ENCODE results near the gene PAIP2.

PAIP2 gene

DNA sequence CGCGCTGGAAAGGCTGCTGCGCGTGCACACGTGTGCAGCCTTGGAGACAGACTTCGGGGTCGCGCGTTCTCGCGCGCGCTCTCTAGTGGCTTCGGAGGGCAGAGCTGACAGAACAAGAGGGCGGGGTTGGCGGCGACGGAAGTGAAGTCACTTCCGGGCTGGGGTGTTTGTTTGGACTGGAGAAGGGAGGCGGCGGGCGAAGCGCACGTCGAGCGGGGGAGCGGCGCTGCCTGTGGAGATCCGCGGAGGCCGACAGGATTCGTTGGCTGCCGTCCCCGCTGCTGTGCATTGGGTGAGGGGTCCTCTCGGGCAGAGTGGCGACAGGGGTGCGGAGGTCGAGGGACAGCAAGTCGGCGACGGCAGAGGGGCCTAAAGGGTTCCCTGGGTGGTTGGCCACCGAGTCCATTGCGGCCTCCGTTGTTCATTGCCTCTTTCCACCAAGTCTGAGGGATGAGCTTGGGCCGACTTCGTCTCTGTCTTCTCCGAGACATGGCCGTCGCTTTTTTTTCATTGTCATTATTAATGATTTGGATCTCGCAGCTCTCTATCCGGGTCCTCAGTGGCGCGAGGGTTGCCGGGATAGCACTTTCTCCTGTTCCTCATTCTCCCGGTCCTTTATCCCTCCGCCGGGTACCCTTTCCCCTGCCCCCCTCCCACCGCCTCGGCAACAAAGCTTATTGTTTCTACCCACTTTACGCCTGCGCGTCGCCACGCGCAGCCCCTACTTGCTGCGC is at the start of gene PAIP2:
Gene PAIP2 (plus strand): TSS at position 166 of the 734 bp plus-strand sequence. CDS start 21,931 bp downstream, outside the sequence.
- Histone ChIP-seq H3K4me3 (ENCODE audit: low read depth in 1 of 5, low read length in 5 of 5) (peak within 1 kb of the TSS; percentile 95 to 99 (median 97)), H3K4me1 (ENCODE audit: control insufficient read depth in 5 of 5, insufficient read depth in 5 of 5, low read length in 5 of 5) (peaks cover 4 to 36% (median 30%) of the 10 kb centered on the region in 5 donors), H3K9me3 (ENCODE audit: control insufficient read depth in 5 of 5, low read length in 5 of 5) (no peaks in the 10 kb centered on the region), H3K27me3 (ENCODE audit: control insufficient read depth in 5 of 5, insufficient read depth in 4 of 5, low read length in 5 of 5) (no peaks in the 10 kb centered on the region), H3K9ac (ENCODE audit: low read length in 5 of 5) (peak within 1 kb of the TSS; percentile 87 to 97 (median 95)), H3K36me3 (ENCODE audit: control insufficient read depth in 5 of 5, insufficient read depth in 5 of 5, low read length in 5 of 5) (peaks cover 0 to 3% (median 0%) of the 10 kb centered on the region in 5 donors), H3K27ac (ENCODE audit: low read depth, low read length) (peak within 1 kb of the TSS; percentile 99)

DNA sequence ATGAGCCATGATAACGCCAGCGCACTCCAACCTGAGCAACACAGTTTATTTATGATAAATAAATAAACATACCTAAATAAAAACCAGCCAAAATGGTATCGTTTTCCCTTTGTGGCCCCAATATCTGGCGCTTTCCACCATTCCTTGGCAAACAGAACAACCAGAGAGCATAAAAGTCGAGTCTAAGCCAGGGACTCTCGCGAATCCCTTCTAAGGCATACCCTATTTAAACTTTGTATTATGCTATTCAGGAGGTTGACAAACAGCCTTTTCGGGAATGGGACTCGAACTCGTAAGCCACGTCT is 48.5 kb upstream of the PAIP2 start:
- peak overlapping the region in 4 of 5 donors; percentile 77 to 98 (median 88) for H3K9ac ChIP-seq (ENCODE audit: low read length in 5 of 5)
- H3K4me1 ChIP-seq (ENCODE audit: control insufficient read depth in 5 of 5, insufficient read depth in 5 of 5, low read length in 5 of 5), result peaks cover 3 to 39% (median 37%) of the 10 kb centered on the region in 5 donors
- no peaks in the 10 kb centered on the region for H3K9me3 ChIP-seq (ENCODE audit: control insufficient read depth in 5 of 5, low read length in 5 of 5)
- H3K4me3 ChIP-seq (ENCODE audit: low read depth in 1 of 5, low read length in 5 of 5), result peak overlapping the region; percentile 76 to 99 (median 92)
- no peaks in the 10 kb centered on the region for H3K27me3 ChIP-seq (ENCODE audit: control insufficient read depth in 5 of 5, insufficient read depth in 4 of 5, low read length in 5 of 5)
- H3K27ac ChIP-seq (ENCODE audit: low read depth, low read length), result peak overlapping the region; percentile 99
- no peaks in the 10 kb centered on the region for H3K36me3 ChIP-seq (ENCODE audit: control insufficient read depth in 5 of 5, insufficient read depth in 5 of 5, low read length in 5 of 5)

DNA sequence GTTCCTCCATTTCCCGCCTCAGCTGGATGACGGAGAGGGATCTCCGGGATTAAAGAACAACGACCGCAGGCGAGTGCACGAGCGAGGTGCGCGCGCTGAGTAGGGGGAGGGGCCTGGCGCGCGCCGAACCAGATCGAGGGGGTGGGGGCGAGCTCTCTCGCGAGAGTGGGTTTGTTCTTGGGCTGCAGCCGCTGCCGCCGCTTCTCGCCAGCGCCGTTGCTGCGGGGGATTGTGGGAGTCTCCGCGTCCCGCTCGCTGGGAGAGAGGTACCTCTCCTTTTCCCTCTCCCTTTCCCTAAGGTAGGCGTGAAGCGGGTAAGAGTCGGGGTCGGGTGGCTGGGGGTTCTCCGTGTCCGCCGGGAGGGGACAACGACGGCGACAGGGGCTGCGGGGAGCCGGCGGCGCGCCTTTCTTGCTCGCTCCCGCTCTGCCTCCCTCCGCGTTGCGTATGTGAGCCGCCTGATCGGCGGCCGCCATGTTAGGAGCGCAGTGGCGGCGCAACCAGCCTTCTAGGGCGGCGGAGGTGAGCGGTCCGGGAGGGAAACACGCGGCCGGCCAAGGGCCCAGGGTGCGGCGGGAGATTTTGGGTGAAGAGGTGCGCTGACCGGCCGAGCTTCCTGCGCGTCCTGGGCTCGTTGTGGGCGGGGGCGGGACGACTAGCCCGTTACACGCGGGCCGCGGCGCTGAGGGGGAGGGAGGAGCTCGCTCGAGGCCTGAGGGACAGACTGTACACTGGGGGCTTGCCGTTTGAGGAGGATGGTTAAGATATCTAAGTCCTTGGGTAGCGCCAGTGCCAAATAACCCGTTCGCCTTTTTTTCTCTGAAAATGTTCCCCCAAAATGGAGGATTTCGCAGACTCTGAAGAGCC is 47.9 kb upstream of the PAIP2 start, which contains the start of gene MATR3:
Gene MATR3 (plus strand): TSS at position 234 of the 867 bp plus-strand sequence. CDS start 13,676 bp downstream, outside the sequence.
- peak within 1 kb of the TSS; percentile 99 for H3K27ac ChIP-seq (ENCODE audit: low read depth, low read length)

DNA sequence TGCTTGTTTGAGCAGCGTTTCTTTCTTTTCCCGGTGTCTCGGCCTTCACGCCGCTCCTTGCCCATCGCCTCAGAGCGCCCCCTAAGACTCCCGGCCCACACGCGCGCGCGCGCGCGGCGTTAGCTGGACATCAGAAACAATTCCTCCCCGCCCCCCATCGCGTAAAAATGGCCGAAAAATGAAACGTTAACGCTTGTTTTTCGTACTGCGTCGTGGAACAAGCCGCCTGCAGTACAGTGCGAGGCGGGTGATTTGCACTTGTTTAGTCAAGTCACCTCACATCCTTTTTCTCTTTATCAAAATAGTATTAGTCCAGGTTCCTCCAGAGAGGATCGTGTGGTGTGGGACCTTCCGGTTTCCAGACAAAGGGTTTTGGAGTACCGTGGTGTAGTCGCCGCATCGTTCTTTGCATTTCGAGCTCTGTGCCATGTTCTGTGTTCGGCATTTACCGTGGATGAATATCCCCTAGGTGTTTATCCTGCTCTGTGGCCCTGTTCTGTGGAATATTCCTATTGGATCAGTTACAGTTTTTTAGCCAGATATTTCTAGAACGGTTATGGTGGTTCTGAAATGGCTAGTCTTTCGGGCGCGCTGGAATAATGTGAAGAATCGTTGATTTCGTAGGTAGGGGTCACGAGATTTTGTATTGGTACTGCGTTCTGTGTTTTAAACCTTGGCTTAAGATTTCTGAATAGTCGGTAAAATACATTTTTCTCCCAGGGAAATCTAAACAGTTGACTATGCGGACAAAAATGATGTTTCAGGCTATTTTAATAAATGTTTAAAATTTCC is 47.1 kb upstream of the PAIP2 start:
- H3K27ac ChIP-seq (ENCODE audit: low read depth, low read length), result peak overlapping the region; percentile 99
- H3K4me1 ChIP-seq (ENCODE audit: control insufficient read depth in 5 of 5, insufficient read depth in 5 of 5, low read length in 5 of 5), result peaks cover 5 to 53% (median 50%) of the 10 kb centered on the region in 5 donors
- H3K9ac ChIP-seq (ENCODE audit: low read length in 5 of 5), result peak overlapping the region; percentile 77 to 98 (median 92)
- H3K9me3 ChIP-seq (ENCODE audit: control insufficient read depth in 5 of 5, low read length in 5 of 5), result no peaks in the 10 kb centered on the region
- peak overlapping the region; percentile 84 to 99 (median 97) for H3K4me3 ChIP-seq (ENCODE audit: low read depth in 1 of 5, low read length in 5 of 5)
- no peaks in the 10 kb centered on the region for H3K36me3 ChIP-seq (ENCODE audit: control insufficient read depth in 5 of 5, insufficient read depth in 5 of 5, low read length in 5 of 5)
- H3K27me3 ChIP-seq (ENCODE audit: control insufficient read depth in 5 of 5, insufficient read depth in 4 of 5, low read length in 5 of 5), result no peaks in the 10 kb centered on the region

More for the DNA sequence above, 47.9 kb upstream of the PAIP2 start, which contains the start of gene MATR3:
- H3K36me3 ChIP-seq (ENCODE audit: control insufficient read depth in 5 of 5, insufficient read depth in 5 of 5, low read length in 5 of 5), result no peaks in the 10 kb centered on the region
- no peaks in the 10 kb centered on the region for H3K9me3 ChIP-seq (ENCODE audit: control insufficient read depth in 5 of 5, low read length in 5 of 5)
- peaks cover 3 to 45% (median 42%) of the 10 kb centered on the region in 5 donors for H3K4me1 ChIP-seq (ENCODE audit: control insufficient read depth in 5 of 5, insufficient read depth in 5 of 5, low read length in 5 of 5)
- H3K27me3 ChIP-seq (ENCODE audit: control insufficient read depth in 5 of 5, insufficient read depth in 4 of 5, low read length in 5 of 5), result no peaks in the 10 kb centered on the region
- H3K4me3 ChIP-seq (ENCODE audit: low read depth in 1 of 5, low read length in 5 of 5), result peak within 1 kb of the TSS; percentile 84 to 99 (median 97)
- H3K9ac ChIP-seq (ENCODE audit: low read length in 5 of 5), result peak within 1 kb of the TSS; percentile 77 to 98 (median 92)

DNA sequence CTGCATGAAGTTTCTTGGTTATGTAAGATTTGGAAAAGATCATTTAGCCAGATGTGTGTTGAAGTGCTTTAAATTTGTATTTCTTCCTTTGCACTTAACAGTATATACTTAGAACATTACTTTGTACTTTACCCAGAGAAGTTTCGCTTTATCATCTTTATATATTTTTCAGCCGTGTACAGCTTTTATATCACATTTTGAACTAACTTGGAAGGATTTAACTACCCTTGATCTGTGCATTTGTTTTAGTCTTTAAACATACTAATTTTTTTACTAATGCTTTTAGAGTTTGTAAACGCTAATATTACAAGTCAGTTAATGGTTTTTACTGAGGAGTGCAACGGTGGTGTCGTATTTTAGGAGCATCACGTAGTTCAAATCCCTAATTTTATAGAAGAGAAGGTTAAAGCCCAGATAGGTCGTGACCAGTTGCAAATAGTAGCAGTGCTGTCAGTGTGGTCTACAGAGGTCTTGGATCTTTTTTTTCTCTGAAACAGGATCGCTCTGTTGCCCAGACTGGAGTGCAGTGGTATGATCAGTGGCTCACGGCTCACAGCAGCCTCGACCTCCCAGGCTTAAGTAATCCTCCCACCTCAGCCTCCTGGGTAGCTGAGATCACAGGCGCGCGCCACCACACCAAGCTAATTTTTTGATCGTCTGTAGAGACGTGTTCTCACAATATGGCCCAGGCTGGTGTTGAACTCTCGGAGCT is 46.2 kb upstream of the PAIP2 start:
- Histone ChIP-seq H3K9me3 (ENCODE audit: control insufficient read depth in 5 of 5, low read length in 5 of 5) (no peaks in the 10 kb centered on the region), H3K27me3 (ENCODE audit: control insufficient read depth in 5 of 5, insufficient read depth in 4 of 5, low read length in 5 of 5) (no peaks in the 10 kb centered on the region), H3K9ac (ENCODE audit: low read length in 5 of 5) (peak overlapping the region; percentile 77 to 98 (median 92)), H3K27ac (ENCODE audit: low read depth, low read length) (peak overlapping the region; percentile 99), H3K36me3 (ENCODE audit: control insufficient read depth in 5 of 5, insufficient read depth in 5 of 5, low read length in 5 of 5) (no peaks in the 10 kb centered on the region), H3K4me3 (ENCODE audit: low read depth in 1 of 5, low read length in 5 of 5) (peak overlapping the region; percentile 84 to 99 (median 97)), H3K4me1 (ENCODE audit: control insufficient read depth in 5 of 5, insufficient read depth in 5 of 5, low read length in 5 of 5) (peaks cover 5 to 59% (median 57%) of the 10 kb centered on the region in 5 donors)

GRCh38 chr5:139296198-139296597 is 45.5 kb upstream of the PAIP2 start:
- Histone ChIP-seq H3K4me1 (ENCODE audit: control insufficient read depth in 5 of 5, insufficient read depth in 5 of 5, low read length in 5 of 5) (peaks cover 5 to 61% (median 58%) of the 10 kb centered on the region in 5 donors), H3K4me3 (ENCODE audit: low read depth in 1 of 5, low read length in 5 of 5) (peak overlapping the region in 2 of 5 donors; percentile 97 to 99), H3K27me3 (ENCODE audit: control insufficient read depth in 5 of 5, insufficient read depth in 4 of 5, low read length in 5 of 5) (no peaks in the 10 kb centered on the region), H3K27ac (ENCODE audit: low read depth, low read length) (peak overlapping the region; percentile 99), H3K9ac (ENCODE audit: low read length in 5 of 5) (peak overlapping the region in 1 of 5 donors; percentile 96), H3K9me3 (ENCODE audit: control insufficient read depth in 5 of 5, low read length in 5 of 5) (no peaks in the 10 kb centered on the region), H3K36me3 (ENCODE audit: control insufficient read depth in 5 of 5, insufficient read depth in 5 of 5, low read length in 5 of 5) (no peaks in the 10 kb centered on the region)

GRCh38 chr5:139296862-139297326 is 44.8 kb upstream of the PAIP2 start:
- Histone ChIP-seq H3K9me3 (ENCODE audit: control insufficient read depth in 5 of 5, low read length in 5 of 5) (no peaks in the 10 kb centered on the region), H3K27me3 (ENCODE audit: control insufficient read depth in 5 of 5, insufficient read depth in 4 of 5, low read length in 5 of 5) (no peaks in the 10 kb centered on the region), H3K4me3 (ENCODE audit: low read depth in 1 of 5, low read length in 5 of 5) (no peak overlapping the region), H3K9ac (ENCODE audit: low read length in 5 of 5) (no peak overlapping the region), H3K27ac (ENCODE audit: low read depth, low read length) (peak overlapping the region; percentile 99), H3K4me1 (ENCODE audit: control insufficient read depth in 5 of 5, insufficient read depth in 5 of 5, low read length in 5 of 5) (peaks cover 5 to 62% (median 60%) of the 10 kb centered on the region in 5 donors), H3K36me3 (ENCODE audit: control insufficient read depth in 5 of 5, insufficient read depth in 5 of 5, low read length in 5 of 5) (peaks cover 0 to 2% (median 0%) of the 10 kb centered on the region in 5 donors)

DNA sequence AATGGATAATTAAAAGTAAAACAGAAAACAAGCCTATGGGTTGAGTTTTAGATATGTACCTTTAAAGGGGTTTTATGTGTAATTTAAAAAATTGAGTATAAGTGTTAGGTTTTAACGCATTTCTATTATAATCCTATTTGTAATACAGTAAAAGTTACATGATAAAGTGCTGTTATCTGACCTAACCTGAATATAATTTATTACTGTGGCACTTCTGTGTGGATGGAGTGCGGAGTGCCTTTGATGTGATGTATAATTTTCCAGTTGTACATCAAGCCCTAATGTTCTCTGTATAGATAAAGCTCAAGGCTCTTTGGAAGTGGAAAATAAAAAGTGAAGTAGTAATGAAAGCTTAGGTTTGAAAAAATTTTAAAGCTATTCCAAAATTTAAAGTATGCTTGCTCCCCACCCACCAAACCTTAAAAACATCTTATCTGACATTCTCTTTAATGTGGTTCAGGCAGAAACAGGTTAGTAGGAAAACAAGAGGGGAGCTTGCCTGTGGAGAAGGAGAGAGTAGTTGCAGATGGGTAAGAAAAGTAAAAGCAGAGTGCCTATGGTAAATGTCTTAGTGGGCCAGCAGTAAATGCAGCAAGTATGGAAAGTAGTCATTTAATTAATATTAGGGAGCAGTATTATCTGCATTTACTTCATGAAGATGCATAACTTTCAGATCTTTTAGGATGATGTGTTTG is 44.1 kb upstream of the PAIP2 start:
- peaks cover 0 to 2% (median 0%) of the 10 kb centered on the region in 5 donors for H3K36me3 ChIP-seq (ENCODE audit: control insufficient read depth in 5 of 5, insufficient read depth in 5 of 5, low read length in 5 of 5)
- H3K4me3 ChIP-seq (ENCODE audit: low read depth in 1 of 5, low read length in 5 of 5), result no peak overlapping the region
- peaks cover 5 to 63% (median 61%) of the 10 kb centered on the region in 5 donors for H3K4me1 ChIP-seq (ENCODE audit: control insufficient read depth in 5 of 5, insufficient read depth in 5 of 5, low read length in 5 of 5)

More for the DNA sequence above, 44.1 kb upstream of the PAIP2 start:
- H3K9me3 ChIP-seq (ENCODE audit: control insufficient read depth in 5 of 5, low read length in 5 of 5), result no peaks in the 10 kb centered on the region
- H3K9ac ChIP-seq (ENCODE audit: low read length in 5 of 5), result no peak overlapping the region
- H3K27ac ChIP-seq (ENCODE audit: low read depth, low read length), result no peak overlapping the region
- no peaks in the 10 kb centered on the region for H3K27me3 ChIP-seq (ENCODE audit: control insufficient read depth in 5 of 5, insufficient read depth in 4 of 5, low read length in 5 of 5)

All from subcutaneous abdominal adipose tissue (tissue), 5 donors.